Neuronal stem cell (in vitro differentiated cells): Measurements from ENCODE around the gene CARHSP1.

ENCODE experiments used
- DNase-seq: peaks from one replicate; pipeline ENCODE4 v3.0.0-alpha.2; 2013; ENCODE audit warnings: low spot score
- H2AFZ ChIP-seq: one replicate; pipeline ENCODE4 v1.6.1; 2013; ENCODE audit warnings: mild to moderate bottlenecking, low read length, inconsistent platforms
- H2AK5ac ChIP-seq: 2 replicates; pipeline ENCODE4 v1.6.1; 2013; ENCODE audit warnings: low read depth, mild to moderate bottlenecking, inconsistent platforms, low read length, moderate library complexity, mixed read lengths
- H2BK120ac ChIP-seq: 2 replicates; pipeline ENCODE4 v1.6.1; 2013; ENCODE audit warnings: low read depth, mild to moderate bottlenecking, inconsistent platforms, low read length, moderate library complexity, mixed read lengths
- H2BK12ac ChIP-seq: one replicate; pipeline ENCODE4 v1.6.1; 2013; ENCODE audit warnings: low read length, inconsistent platforms
- H2BK15ac ChIP-seq: 2 replicates; pipeline ENCODE4 v1.6.1; 2013; ENCODE audit warnings: mild to moderate bottlenecking, low read length, inconsistent platforms, mixed read lengths
- H2BK5ac ChIP-seq: one replicate; pipeline ENCODE4 v1.6.1; 2013; ENCODE audit warnings: inconsistent platforms, mild to moderate bottlenecking, low read length, moderate library complexity
- H3K14ac ChIP-seq: one replicate; pipeline ENCODE4 v1.6.1; 2013; ENCODE audit warnings: low read length, inconsistent platforms
- H3K18ac ChIP-seq: 2 replicates; pipeline ENCODE4 v1.6.1; 2013; ENCODE audit warnings: low read length, inconsistent platforms
- H3K23ac ChIP-seq: 2 replicates; pipeline ENCODE4 v1.6.1; 2013; ENCODE audit warnings: low read depth, mild to moderate bottlenecking, mixed read lengths, low read length, inconsistent platforms; ENCODE audit not compliant: poor library complexity
- H3K27ac ChIP-seq: replicated peaks from 3 replicates; pipeline ENCODE4 v1.5.1; 2013; ENCODE audit warnings: low read length, inconsistent platforms
- H3K27me3 ChIP-seq, 3 experiments: 2 replicates each; pipeline ENCODE4 v1.6.1; 2013; ENCODE audit warnings: low read length in 3 of 3, mild to moderate bottlenecking in 2 of 3, inconsistent platforms in 1 of 3, low read depth in 1 of 3, mixed read lengths in 1 of 3, moderate library complexity in 1 of 3; ENCODE audit not compliant: control insufficient read depth in 3 of 3, insufficient read depth in 3 of 3
- H3K36me3 ChIP-seq, 2 donors: replicated peaks in 1 of 2; 2 replicates each; pipeline ENCODE4 v1.6.1; 2013; ENCODE audit warnings: low read length in 2 of 2; ENCODE audit not compliant: control insufficient read depth in 2 of 2, insufficient read depth in 2 of 2
- H3K4ac ChIP-seq: 2 replicates; pipeline ENCODE4 v1.6.1; 2013; ENCODE audit warnings: inconsistent platforms, mild to moderate bottlenecking, low read length, moderate library complexity
- H3K4me1 ChIP-seq, 2 donors: 1 replicate in 1 of 2; 2 replicates in 1 of 2; pipeline ENCODE4 v1.6.1; 2013; ENCODE audit warnings: low read length in 2 of 2, low read depth in 1 of 2; ENCODE audit not compliant: control insufficient read depth in 2 of 2, insufficient read depth in 1 of 2
- H3K4me2 ChIP-seq: one replicate; pipeline ENCODE4 v1.6.1; 2013; ENCODE audit warnings: mild to moderate bottlenecking, low read length, inconsistent platforms; ENCODE audit not compliant: insufficient read depth, poor library complexity, severe bottlenecking
- H3K4me3 ChIP-seq, 2 donors: 2 replicates each; pipeline ENCODE4 v1.5.1; 2013; ENCODE audit warnings: low read length in 2 of 2, mild to moderate bottlenecking in 2 of 2, inconsistent platforms in 1 of 2, moderate library complexity in 1 of 2
- H3K79me1 ChIP-seq: one replicate; pipeline ENCODE4 v1.6.1; 2013; ENCODE audit warnings: low read depth, mild to moderate bottlenecking, inconsistent platforms, low read length, moderate library complexity
- H3K9ac ChIP-seq: one replicate; pipeline ENCODE4 v1.6.1; 2013; ENCODE audit warnings: mild to moderate bottlenecking, low read depth, low read length, inconsistent platforms; ENCODE audit not compliant: poor library complexity
- H3K9me3 ChIP-seq, 2 donors: replicated peaks in 1 of 2; 2 replicates each; pipeline versions ENCODE3 to v1.6.1; 2013; ENCODE audit warnings: low read length in 2 of 2, mild to moderate bottlenecking in 2 of 2, inconsistent platforms in 1 of 2, low read depth in 1 of 2, mixed read lengths in 1 of 2, moderate library complexity in 1 of 2; ENCODE audit not compliant: control insufficient read depth in 2 of 2, insufficient read depth in 1 of 2
- H4K8ac ChIP-seq: one replicate; pipeline ENCODE4 v1.6.1; 2013; ENCODE audit warnings: low read depth, mild to moderate bottlenecking, inconsistent platforms, low read length, moderate library complexity
- H4K91ac ChIP-seq: one replicate; pipeline ENCODE4 v1.6.1; 2013; ENCODE audit warnings: low read length, low read depth, mild to moderate bottlenecking, inconsistent platforms; ENCODE audit not compliant: poor library complexity
- WGBS, 2 donors: extraction: QIAGEN DNeasy Blood & Tissue Kit; methylation state at CpG; one replicate each; pipeline ENCODE4 v1.1.7; 2013; ENCODE audit warnings: missing lambda C conversion rate in 2 of 2, mixed read lengths in 1 of 2; ENCODE audit not compliant: insufficient read length in 2 of 2, insufficient replicate concordance in 1 of 2; ENCODE audit errors: extremely low coverage in 2 of 2; 5-methylcytosine and 5-hydroxymethylcytosine counted together

CARHSP1 gene

DNA sequence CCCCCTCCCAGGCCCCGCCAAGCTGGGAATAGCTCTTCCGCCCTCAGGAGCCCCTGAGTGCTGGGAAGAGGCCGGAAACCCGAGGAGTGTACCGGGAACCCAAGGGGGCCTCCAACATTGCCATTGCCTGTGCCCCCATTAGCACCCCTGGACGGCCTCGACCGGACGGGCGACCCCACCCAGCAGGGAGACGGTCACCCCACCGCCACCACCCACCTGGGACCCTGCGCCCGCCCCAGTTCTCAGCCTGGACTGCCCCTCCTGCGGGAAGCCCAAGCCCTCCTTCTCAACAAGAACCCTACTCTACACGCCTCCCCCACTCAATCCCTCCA lies 2.0 kb downstream of the CARHSP1 start:
- peak overlapping the region; percentile 58 for H2AK5ac ChIP-seq
- H3K14ac ChIP-seq = peak overlapping the region; percentile 47
- peaks cover 13% of the 10 kb centered on the region for H3K79me1 ChIP-seq
- H3K9ac ChIP-seq = peak overlapping the region; percentile 93
- H3K4ac ChIP-seq = no peak overlapping the region
- H3K18ac ChIP-seq = peak overlapping the region; percentile 95
- no peak overlapping the region for H2BK12ac ChIP-seq
- peak overlapping the region; percentile 97 for H3K4me2 ChIP-seq
- H3K27me3 ChIP-seq = no peaks in the 10 kb centered on the region
- peak overlapping the region; percentile 22 for H2BK15ac ChIP-seq
- H3K9me3 ChIP-seq = peaks cover 0 to 2% of the 10 kb centered on the region in 2 donors
- H2BK120ac ChIP-seq = no peak overlapping the region
- peak overlapping the region; percentile 27 for H2BK5ac ChIP-seq
- no peak overlapping the region for H2AFZ ChIP-seq
- H3K4me3 ChIP-seq = peak overlapping the region; percentile 96
- H3K27ac ChIP-seq = peak overlapping the region; percentile 76
- no peak overlapping the region for H4K91ac ChIP-seq
- H4K8ac ChIP-seq = no peak overlapping the region
- peaks cover 5 to 37% of the 10 kb centered on the region in 2 donors for H3K36me3 ChIP-seq
- no peak for DNase-seq
- WGBS, 2 donors = no CpG with 5 or more reads among the region's 16 CpGs
- H3K4me1 ChIP-seq = peaks cover 24 to 28% of the 10 kb centered on the region in 2 donors
- peak overlapping the region; percentile 81 for H3K23ac ChIP-seq

GRCh38 chr16:8866118-8866883 lies 2.5 kb downstream of the CARHSP1 start:
- no peak overlapping the region for H4K8ac ChIP-seq
- H3K23ac ChIP-seq = peak overlapping the region; percentile 81
- H2AFZ ChIP-seq = no peak overlapping the region
- peaks cover 6 to 37% of the 10 kb centered on the region in 2 donors for H3K36me3 ChIP-seq
- DNase-seq = peak; percentile 94
- H3K4me3 ChIP-seq = peak overlapping the region; percentile 96
- H3K4ac ChIP-seq = no peak overlapping the region
- H2BK5ac ChIP-seq = peak overlapping the region; percentile 27
- H2AK5ac ChIP-seq = peak overlapping the region; percentile 58
- no peak overlapping the region for H2BK12ac ChIP-seq
- peaks cover 0 to 2% of the 10 kb centered on the region in 2 donors for H3K9me3 ChIP-seq
- peaks cover 13% of the 10 kb centered on the region for H3K79me1 ChIP-seq
- H2BK120ac ChIP-seq = no peak overlapping the region
- peak overlapping the region; percentile 93 for H3K9ac ChIP-seq
- peak overlapping the region; percentile 47 for H3K14ac ChIP-seq
- H2BK15ac ChIP-seq = peak overlapping the region; percentile 22
- peak overlapping the region; percentile 76 for H3K27ac ChIP-seq
- peaks cover 27 to 28% of the 10 kb centered on the region in 2 donors for H3K4me1 ChIP-seq
- H3K4me2 ChIP-seq = peak overlapping the region; percentile 97
- no CpG with 5 or more reads among the region's 30 CpGs for WGBS, 2 donors
- H4K91ac ChIP-seq = no peak overlapping the region
- H3K27me3 ChIP-seq = no peaks in the 10 kb centered on the region
- H3K18ac ChIP-seq = peak overlapping the region; percentile 95

DNA sequence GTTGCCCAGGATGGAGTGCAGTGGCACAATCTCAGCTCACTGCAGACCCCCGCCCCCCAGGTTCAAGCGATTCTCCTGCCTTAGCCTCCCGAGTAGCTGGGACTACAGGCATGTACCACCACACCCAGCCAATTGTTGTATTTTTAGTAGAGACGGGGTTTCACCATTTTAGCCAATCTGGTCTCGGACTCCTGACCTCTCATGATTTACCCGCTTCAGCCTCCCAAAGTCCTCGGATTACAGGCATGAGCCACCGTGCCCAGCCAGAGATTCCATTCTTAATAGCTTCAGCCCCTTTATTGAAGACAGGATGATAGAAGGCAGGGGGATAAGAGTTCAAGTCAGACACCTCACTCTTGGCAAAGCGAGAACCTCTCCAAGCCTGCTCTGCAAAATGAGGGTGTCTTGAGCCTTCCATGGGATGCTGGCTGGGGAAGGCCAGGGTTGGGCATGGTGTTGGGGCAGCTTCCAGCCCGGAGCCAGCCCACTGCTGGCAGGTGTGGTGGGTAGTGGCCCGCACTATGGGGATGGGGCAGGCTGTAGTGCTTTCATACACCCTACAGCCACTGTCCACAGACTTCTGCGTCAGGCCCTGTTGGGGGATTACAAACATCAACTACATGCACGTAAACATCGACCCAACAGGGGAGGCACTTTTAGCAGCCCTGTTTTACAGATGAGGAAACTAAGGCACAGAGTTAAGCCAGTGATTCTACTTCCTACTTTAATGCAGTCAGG lies 3.5 kb downstream of the CARHSP1 start:
- peaks cover 13% of the 10 kb centered on the region for H3K79me1 ChIP-seq
- H4K8ac ChIP-seq = no peak overlapping the region
- H2BK12ac ChIP-seq = no peak overlapping the region
- H3K36me3 ChIP-seq = peaks cover 8 to 38% of the 10 kb centered on the region in 2 donors
- H2AFZ ChIP-seq = no peak overlapping the region
- H3K4me2 ChIP-seq = no peak overlapping the region
- no peak overlapping the region for H4K91ac ChIP-seq
- peak overlapping the region; percentile 12 for H3K18ac ChIP-seq
- H3K9ac ChIP-seq = peak overlapping the region; percentile 50
- no CpG with 5 or more reads among the region's 14 CpGs for WGBS, 2 donors
- H3K27ac ChIP-seq = no peak overlapping the region
- no peak overlapping the region for H2BK15ac ChIP-seq
- H3K27me3 ChIP-seq = no peaks in the 10 kb centered on the region
- no peak overlapping the region for H3K4ac ChIP-seq
- no peak overlapping the region for H2BK5ac ChIP-seq
- DNase-seq = no peak
- H2AK5ac ChIP-seq = no peak overlapping the region
- no peak overlapping the region for H2BK120ac ChIP-seq
- H3K9me3 ChIP-seq = peaks cover 0 to 2% of the 10 kb centered on the region in 2 donors
- no peak overlapping the region for H3K14ac ChIP-seq
- peaks cover 24 to 28% of the 10 kb centered on the region in 2 donors for H3K4me1 ChIP-seq
- H3K23ac ChIP-seq = no peak overlapping the region
- no peak overlapping the region for H3K4me3 ChIP-seq

- Histone ChIP-seq H3K27ac (peak overlapping the region; percentile 11), H2BK5ac (no peak overlapping the region), H4K8ac (no peak overlapping the region), H4K91ac (no peak overlapping the region), H3K27me3 (no peaks in the 10 kb centered on the region), H2BK120ac (no peak overlapping the region), H3K4me1 (peaks cover 21 to 28% of the 10 kb centered on the region in 2 donors), H2AK5ac (peak overlapping the region; percentile 71), H2AFZ (no peak overlapping the region), H3K9ac (peak overlapping the region; percentile 82), H3K9me3 (peaks cover 0 to 2% of the 10 kb centered on the region in 2 donors), H3K4me2 (no peak overlapping the region), H3K36me3 (peaks cover 10 to 44% of the 10 kb centered on the region in 2 donors), H2BK15ac (no peak overlapping the region), H3K79me1 (peaks cover 18% of the 10 kb centered on the region), H2BK12ac (no peak overlapping the region), H3K4me3 (no peak overlapping the region), H3K4ac (no peak overlapping the region), H3K14ac (peak overlapping the region; percentile 57), H3K23ac (no peak overlapping the region), H3K18ac (peak overlapping the region; percentile 80)
- no CpG with 5 or more reads among the region's 13 CpGs for WGBS, 2 donors
- no peak for DNase-seq
Observed at GRCh38 chr16:8864480-8865110, 4.2 kb downstream of the CARHSP1 start.
